Stimulated activated naive CD8-positive, alpha-beta T cell treated with anti-CD3 and anti-CD28 coated beads, Interleukin-15, Interleukin-2, amounts not matched to agents 100 ng/mL and 50 ng/mL, for 24 hours (primary cell): ENCODE data around the gene CS.
"Not testable (repeated sequence)": the region's sequence is repeated elsewhere in the genome, so short reads cannot be mapped to it uniquely, and the experiment has no call there.

Experiments used
- H3K27ac Mint-ChIP-seq: one replicate; pipeline ENCODE4 v1.8.0; 2021; ENCODE audit warnings: mild to moderate bottlenecking, mixed read lengths
- H3K27me3 Mint-ChIP-seq: one replicate; pipeline ENCODE4 v1.8.0; 2021; ENCODE audit warnings: mixed read lengths
- H3K36me3 Mint-ChIP-seq: one replicate; pipeline ENCODE4 v1.8.0; 2021; ENCODE audit warnings: low read depth, mixed read lengths
- H3K4me1 Mint-ChIP-seq: one replicate; pipeline ENCODE4 v1.8.0; 2021; ENCODE audit warnings: low read depth, mixed read lengths
- H3K4me3 Mint-ChIP-seq: one replicate; pipeline ENCODE4 v1.8.0; 2021; ENCODE audit warnings: mild to moderate bottlenecking, mixed read lengths
- H3K9me3 Mint-ChIP-seq: one replicate; pipeline ENCODE4 v1.8.0; 2021; ENCODE audit warnings: mixed read lengths

Gene CS

GRCh38 chr12:56272468-56272867 is 27.7 kb downstream of the CS start:
- not testable (repeated sequence) for H3K4me3 Mint-ChIP-seq, H3K27me3 Mint-ChIP-seq, H3K4me1 Mint-ChIP-seq, H3K9me3 Mint-ChIP-seq, H3K27ac Mint-ChIP-seq
- peaks cover 50% of the 10 kb centered on the region for H3K36me3 Mint-ChIP-seq

GRCh38 chr12:56271031-56271430 is 29.1 kb downstream of the CS start:
- H3K4me3 Mint-ChIP-seq: no peak overlapping the region
- H3K9me3 Mint-ChIP-seq: no peaks in the 10 kb centered on the region
- H3K36me3 Mint-ChIP-seq: peaks cover 46% of the 10 kb centered on the region
- H3K4me1 Mint-ChIP-seq: peaks cover 13% of the 10 kb centered on the region
- no peaks in the 10 kb centered on the region for H3K27me3 Mint-ChIP-seq
- H3K27ac Mint-ChIP-seq: no peak overlapping the region

GRCh38 chr12:56267443-56268071 is 32.6 kb downstream of the CS start:
- peaks cover 17% of the 10 kb centered on the region for H3K4me1 Mint-ChIP-seq
- H3K27ac Mint-ChIP-seq: no peak overlapping the region
- no peaks in the 10 kb centered on the region for H3K27me3 Mint-ChIP-seq
- peak overlapping the region; percentile 86 for H3K4me3 Mint-ChIP-seq
- H3K9me3 Mint-ChIP-seq: no peaks in the 10 kb centered on the region
- H3K36me3 Mint-ChIP-seq: peaks cover 19% of the 10 kb centered on the region

- H3K36me3 Mint-ChIP-seq: peaks cover 16% of the 10 kb centered on the region
- H3K27ac Mint-ChIP-seq: peak within 1 kb of the TSS; percentile 82
- peak within 1 kb of the TSS; percentile 86 for H3K4me3 Mint-ChIP-seq
- H3K9me3 Mint-ChIP-seq: no peaks in the 10 kb centered on the region
- no peaks in the 10 kb centered on the region for H3K27me3 Mint-ChIP-seq
- peaks cover 17% of the 10 kb centered on the region for H3K4me1 Mint-ChIP-seq
These were observed 33.3 kb downstream of the CS start, which contains the start of gene COQ10A for GRCh38 chr12:56266693-56267442. Gene COQ10A, plus strand, starts transcription at chr12:56266942. Its CDS starts 177 bp downstream, at chr12:56267119.

- H3K9me3 Mint-ChIP-seq, H3K27me3 Mint-ChIP-seq: not testable (repeated sequence)
- Mint-ChIP-seq H3K36me3 (peaks cover 12% of the 10 kb centered on the region), H3K4me1 (peaks cover 17% of the 10 kb centered on the region), H3K27ac (peak overlapping the region; percentile 82), H3K4me3 (peak overlapping the region; percentile 86)
These were observed 34.0 kb downstream of the CS start for GRCh38 chr12:56266068-56266692.

GRCh38 chr12:56262955-56263354 is 37.2 kb downstream of the CS start:
- peaks cover 23% of the 10 kb centered on the region for H3K4me1 Mint-ChIP-seq
- not testable (repeated sequence) for H3K27me3 Mint-ChIP-seq, H3K4me3 Mint-ChIP-seq, H3K27ac Mint-ChIP-seq, H3K36me3 Mint-ChIP-seq, H3K9me3 Mint-ChIP-seq

GRCh38 chr12:56261503-56262232 is 38.5 kb downstream of the CS start:
- Mint-ChIP-seq H3K27ac (no peak overlapping the region), H3K27me3 (no peaks in the 10 kb centered on the region), H3K9me3 (no peaks in the 10 kb centered on the region), H3K36me3 (peaks cover 5% of the 10 kb centered on the region), H3K4me1 (peaks cover 23% of the 10 kb centered on the region), H3K4me3 (no peak overlapping the region)

- H3K9me3 Mint-ChIP-seq: no peaks in the 10 kb centered on the region
- no peak overlapping the region for H3K4me3 Mint-ChIP-seq
- peaks cover 24% of the 10 kb centered on the region for H3K4me1 Mint-ChIP-seq
- H3K27ac Mint-ChIP-seq: no peak overlapping the region
- no peaks in the 10 kb centered on the region for H3K27me3 Mint-ChIP-seq
- H3K36me3 Mint-ChIP-seq: peaks cover 8% of the 10 kb centered on the region
These were observed 39.2 kb downstream of the CS start for GRCh38 chr12:56260921-56261320.

- H3K4me3 Mint-ChIP-seq: peak overlapping the region; percentile 30
These were observed 39.8 kb downstream of the CS start for GRCh38 chr12:56260380-56260779.

GRCh38 chr12:56258820-56259183 is 41.3 kb downstream of the CS start:
- peaks cover 20% of the 10 kb centered on the region for H3K4me1 Mint-ChIP-seq
- no peaks in the 10 kb centered on the region for H3K9me3 Mint-ChIP-seq
- no peaks in the 10 kb centered on the region for H3K27me3 Mint-ChIP-seq
- peaks cover 19% of the 10 kb centered on the region for H3K36me3 Mint-ChIP-seq
- H3K4me3 Mint-ChIP-seq: peak overlapping the region; percentile 88
- peak overlapping the region; percentile 86 for H3K27ac Mint-ChIP-seq

More at GRCh38 chr12:56260380-56260779, 39.8 kb downstream of the CS start:
- H3K4me1 Mint-ChIP-seq: peaks cover 20% of the 10 kb centered on the region
- H3K36me3 Mint-ChIP-seq: peaks cover 9% of the 10 kb centered on the region
- no peaks in the 10 kb centered on the region for H3K27me3 Mint-ChIP-seq
- H3K27ac Mint-ChIP-seq: peak overlapping the region; percentile 65
- no peaks in the 10 kb centered on the region for H3K9me3 Mint-ChIP-seq

GRCh38 chr12:56258068-56258819 is 41.9 kb downstream of the CS start, which contains the start of gene ANKRD52:
Gene ANKRD52, minus strand, starts transcription at chr12:56258384. Its CDS starts 115 bp downstream, at chr12:56258269.
- no peaks in the 10 kb centered on the region for H3K9me3 Mint-ChIP-seq
- peaks cover 20% of the 10 kb centered on the region for H3K4me1 Mint-ChIP-seq
- H3K27me3 Mint-ChIP-seq: no peaks in the 10 kb centered on the region
- peak within 1 kb of the TSS; percentile 88 for H3K4me3 Mint-ChIP-seq
- peaks cover 25% of the 10 kb centered on the region for H3K36me3 Mint-ChIP-seq
- peak within 1 kb of the TSS; percentile 86 for H3K27ac Mint-ChIP-seq

- H3K4me3 Mint-ChIP-seq: peak overlapping the region; percentile 88
- H3K36me3 Mint-ChIP-seq: peaks cover 31% of the 10 kb centered on the region
- H3K27me3 Mint-ChIP-seq: no peaks in the 10 kb centered on the region
- no peaks in the 10 kb centered on the region for H3K9me3 Mint-ChIP-seq
- peak overlapping the region; percentile 57 for H3K27ac Mint-ChIP-seq
- H3K4me1 Mint-ChIP-seq: peaks cover 20% of the 10 kb centered on the region
These were observed 42.6 kb downstream of the CS start for GRCh38 chr12:56257491-56258067.

- H3K4me3 Mint-ChIP-seq: peak overlapping the region; percentile 88
- peaks cover 36% of the 10 kb centered on the region for H3K36me3 Mint-ChIP-seq
- H3K27me3 Mint-ChIP-seq: no peaks in the 10 kb centered on the region
- no peaks in the 10 kb centered on the region for H3K9me3 Mint-ChIP-seq
- peaks cover 20% of the 10 kb centered on the region for H3K4me1 Mint-ChIP-seq
- H3K27ac Mint-ChIP-seq: no peak overlapping the region
These were observed 43.1 kb downstream of the CS start for GRCh38 chr12:56257071-56257470.
